ENCODE measurements around the gene ADIG.

DNA sequence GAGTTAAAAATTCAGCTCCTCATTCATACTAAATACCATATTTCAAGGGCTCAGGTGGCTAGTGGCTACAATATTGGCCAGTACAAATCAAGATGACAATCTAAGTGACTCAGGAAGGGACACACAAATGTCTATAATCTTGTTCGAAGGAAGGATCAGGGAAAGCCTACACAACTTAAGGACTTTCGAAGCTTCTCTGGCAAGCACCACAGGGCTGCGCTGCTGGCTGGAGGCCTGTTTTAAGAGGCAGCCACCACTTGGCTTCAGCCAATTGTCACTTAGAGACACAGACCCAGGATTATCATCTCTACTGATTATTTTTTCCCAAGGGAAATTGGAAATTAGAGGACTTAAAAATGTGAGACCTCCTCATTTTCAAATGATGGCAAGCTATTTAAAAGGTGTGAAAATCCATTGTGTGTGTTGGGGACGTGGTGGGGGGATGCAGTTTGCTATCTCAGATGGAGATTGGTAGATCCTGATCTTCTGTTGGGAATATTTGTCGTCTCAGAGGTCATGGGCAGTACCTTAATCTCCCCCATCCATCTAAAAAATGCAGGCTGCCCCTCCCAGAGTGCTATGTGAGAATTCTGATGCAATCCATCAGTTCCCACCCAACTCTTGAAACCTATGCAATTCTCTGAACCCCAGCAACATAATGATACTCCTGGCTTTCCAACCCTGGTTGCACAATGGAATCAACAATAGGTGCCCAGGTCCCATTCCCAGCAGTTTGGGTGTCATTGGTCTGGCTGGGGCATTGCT, 31.9 kb downstream of the ADIG start:
- TF ChIP-seq POLR2AphosphoS5 (IDR thresholded peaks at IDR 0.05; ENCODE audit: low read depth, low read length): no peak
- TF ChIP-seq, protein P1, sequence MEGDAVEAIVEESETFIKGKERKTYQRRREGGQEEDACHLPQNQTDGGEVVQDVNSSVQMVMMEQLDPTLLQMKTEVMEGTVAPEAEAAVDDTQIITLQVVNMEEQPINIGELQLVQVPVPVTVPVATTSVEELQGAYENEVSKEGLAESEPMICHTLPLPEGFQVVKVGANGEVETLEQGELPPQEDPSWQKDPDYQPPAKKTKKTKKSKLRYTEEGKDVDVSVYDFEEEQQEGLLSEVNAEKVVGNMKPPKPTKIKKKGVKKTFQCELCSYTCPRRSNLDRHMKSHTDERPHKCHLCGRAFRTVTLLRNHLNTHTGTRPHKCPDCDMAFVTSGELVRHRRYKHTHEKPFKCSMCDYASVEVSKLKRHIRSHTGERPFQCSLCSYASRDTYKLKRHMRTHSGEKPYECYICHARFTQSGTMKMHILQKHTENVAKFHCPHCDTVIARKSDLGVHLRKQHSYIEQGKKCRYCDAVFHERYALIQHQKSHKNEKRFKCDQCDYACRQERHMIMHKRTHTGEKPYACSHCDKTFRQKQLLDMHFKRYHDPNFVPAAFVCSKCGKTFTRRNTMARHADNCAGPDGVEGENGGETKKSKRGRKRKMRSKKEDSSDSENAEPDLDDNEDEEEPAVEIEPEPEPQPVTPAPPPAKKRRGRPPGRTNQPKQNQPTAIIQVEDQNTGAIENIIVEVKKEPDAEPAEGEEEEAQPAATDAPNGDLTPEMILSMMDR (IDR thresholded peaks at IDR 0.05; ENCODE audit: control extremely low read depth in 1 of 3, insufficient read depth in 1 of 3, low read depth in 1 of 3, low read length in 3 of 3): no peak
- TF ChIP-seq, protein P2, sequence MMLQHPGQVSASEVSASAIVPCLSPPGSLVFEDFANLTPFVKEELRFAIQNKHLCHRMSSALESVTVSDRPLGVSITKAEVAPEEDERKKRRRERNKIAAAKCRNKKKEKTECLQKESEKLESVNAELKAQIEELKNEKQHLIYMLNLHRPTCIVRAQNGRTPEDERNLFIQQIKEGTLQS (IDR thresholded peaks at IDR 0.05; ENCODE audit: insufficient read depth, low read depth, low read length): no peak
- TF ChIP-seq POLR2A (IDR thresholded peaks at IDR 0.05; ENCODE audit: control extremely low read depth in 1 of 2, low read depth in 2 of 2, low read length in 2 of 2): no peak
- TF ChIP-seq CTBP2 (IDR thresholded peaks at IDR 0.05; ENCODE audit: borderline replicate concordance, insufficient read depth, insufficient read length, low read length): no peak
- TF ChIP-seq RFX5 (IDR thresholded peaks at IDR 0.05; ENCODE audit: borderline replicate concordance, low read depth, low read length): no peak
- no peak for TF ChIP-seq EP300 (IDR thresholded peaks at IDR 0.05; ENCODE audit: borderline replicate concordance in 1 of 2, low read depth in 2 of 2, low read length in 2 of 2)
- no peak for TF ChIP-seq EZH2 (IDR thresholded peaks at IDR 0.05; ENCODE audit: low read depth, low read length, severe bottlenecking)
- TF ChIP-seq GABPA (IDR thresholded peaks at IDR 0.05; ENCODE audit: borderline replicate concordance, insufficient read depth, low read length): no peak
- no peak for TF ChIP-seq ZNF274 (IDR thresholded peaks at IDR 0.05; ENCODE audit: borderline replicate concordance, extremely low read depth, low read length)
